Superior temporal gyrus (tissue), 1 donor: ENCODE measurements around the gene SLC45A1.

ENCODE experiments used
- DNase-seq: peaks from one replicate; pipeline ENCODE4 v3.0.0-alpha.2; 2016; ENCODE audit errors: extremely low spot score

The SLC45A1 gene

GRCh38 chr1:8352886-8353785 is 35.2 kb downstream of the SLC45A1 start:
- no peak for DNase-seq

GRCh38 chr1:8354038-8354437 is 36.1 kb downstream of the SLC45A1 start:
- no peak for DNase-seq

GRCh38 chr1:8355439-8356255 is 37.7 kb downstream of the SLC45A1 start:
- no peak for DNase-seq

GRCh38 chr1:8356256-8357209 is 38.6 kb downstream of the SLC45A1 start:
- DNase-seq: no peak

- DNase-seq: no peak
Measured at GRCh38 chr1:8357329-8358101, 39.6 kb downstream of the SLC45A1 start.

GRCh38 chr1:8358241-8358896 is 40.5 kb downstream of the SLC45A1 start:
- no peak for DNase-seq

- no peak for DNase-seq
Measured at GRCh38 chr1:8358897-8359616, 41.1 kb downstream of the SLC45A1 start.

GRCh38 chr1:8359617-8360481 is 41.9 kb downstream of the SLC45A1 start:
- DNase-seq: no peak

- no peak for DNase-seq
Measured at GRCh38 chr1:8360493-8361197, 42.7 kb downstream of the SLC45A1 start.

GRCh38 chr1:8361198-8361849 is 43.4 kb downstream of the SLC45A1 start:
- DNase-seq: no peak

- no peak for DNase-seq
Measured at GRCh38 chr1:8362701-8363101, 44.8 kb downstream of the SLC45A1 start.

GRCh38 chr1:8363186-8363766 is 45.4 kb downstream of the SLC45A1 start:
- DNase-seq: no peak

GRCh38 chr1:8363767-8364301 is 45.9 kb downstream of the SLC45A1 start:
- DNase-seq: no peak

GRCh38 chr1:8364528-8365442 is 46.9 kb downstream of the SLC45A1 start:
- no peak for DNase-seq

GRCh38 chr1:8365661-8366362 is 47.9 kb downstream of the SLC45A1 start:
- no peak for DNase-seq
